AG10803 (cell line): ENCODE measurements around the gene DNAJB13.
"Not testable (repeated sequence)": the region's sequence is repeated elsewhere in the genome, so short reads cannot be mapped to it uniquely, and the experiment has no call there.

Experiments used
- DNase-seq: peaks from one replicate; pipeline ENCODE4 v3.0.0; 2010; ENCODE audit warnings: low read depth
- H3K4me3 ChIP-seq: 2 replicates; pipeline ENCODE4 v1.5.1; 2011; ENCODE audit warnings: mild to moderate bottlenecking, low read length, control low read depth
- TF ChIP-seq, protein P1 (sequence below): conservative IDR thresholded peaks from 2 replicates; pipeline ENCODE4 v1.5.1; 2011; ENCODE audit warnings: mild to moderate bottlenecking, low read length, control low read depth, inconsistent platforms

The DNAJB13 gene

GRCh38 chr11:73916435-73916834 lies 34.4 kb upstream of the DNAJB13 start:
- TF ChIP-seq, protein P1, sequence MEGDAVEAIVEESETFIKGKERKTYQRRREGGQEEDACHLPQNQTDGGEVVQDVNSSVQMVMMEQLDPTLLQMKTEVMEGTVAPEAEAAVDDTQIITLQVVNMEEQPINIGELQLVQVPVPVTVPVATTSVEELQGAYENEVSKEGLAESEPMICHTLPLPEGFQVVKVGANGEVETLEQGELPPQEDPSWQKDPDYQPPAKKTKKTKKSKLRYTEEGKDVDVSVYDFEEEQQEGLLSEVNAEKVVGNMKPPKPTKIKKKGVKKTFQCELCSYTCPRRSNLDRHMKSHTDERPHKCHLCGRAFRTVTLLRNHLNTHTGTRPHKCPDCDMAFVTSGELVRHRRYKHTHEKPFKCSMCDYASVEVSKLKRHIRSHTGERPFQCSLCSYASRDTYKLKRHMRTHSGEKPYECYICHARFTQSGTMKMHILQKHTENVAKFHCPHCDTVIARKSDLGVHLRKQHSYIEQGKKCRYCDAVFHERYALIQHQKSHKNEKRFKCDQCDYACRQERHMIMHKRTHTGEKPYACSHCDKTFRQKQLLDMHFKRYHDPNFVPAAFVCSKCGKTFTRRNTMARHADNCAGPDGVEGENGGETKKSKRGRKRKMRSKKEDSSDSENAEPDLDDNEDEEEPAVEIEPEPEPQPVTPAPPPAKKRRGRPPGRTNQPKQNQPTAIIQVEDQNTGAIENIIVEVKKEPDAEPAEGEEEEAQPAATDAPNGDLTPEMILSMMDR: no peak
- H3K4me3 ChIP-seq: no peak overlapping the region
- no peak for DNase-seq

DNA sequence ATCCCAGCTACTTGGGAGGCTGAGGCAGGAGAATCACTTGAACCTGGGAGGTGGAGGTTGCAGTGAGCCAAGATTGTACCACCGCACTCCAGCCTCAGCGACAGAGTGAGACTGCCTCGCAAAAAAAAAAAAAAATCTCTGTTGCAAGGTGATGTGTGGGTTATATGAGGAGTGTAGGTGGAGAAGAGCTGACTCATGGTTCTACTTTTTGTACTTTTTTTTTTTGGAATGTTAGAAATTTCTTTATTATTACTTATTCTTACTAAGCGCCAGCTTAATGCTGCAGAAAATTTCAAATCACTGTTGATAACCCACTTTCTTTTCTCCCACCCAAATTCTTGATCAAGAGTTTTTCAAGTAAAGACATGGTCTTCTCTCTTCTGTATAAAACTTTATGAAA lies 29.6 kb upstream of the DNAJB13 start:
- DNase-seq: no peak
- TF ChIP-seq, protein P1: no peak
- H3K4me3 ChIP-seq: no peak overlapping the region

DNA sequence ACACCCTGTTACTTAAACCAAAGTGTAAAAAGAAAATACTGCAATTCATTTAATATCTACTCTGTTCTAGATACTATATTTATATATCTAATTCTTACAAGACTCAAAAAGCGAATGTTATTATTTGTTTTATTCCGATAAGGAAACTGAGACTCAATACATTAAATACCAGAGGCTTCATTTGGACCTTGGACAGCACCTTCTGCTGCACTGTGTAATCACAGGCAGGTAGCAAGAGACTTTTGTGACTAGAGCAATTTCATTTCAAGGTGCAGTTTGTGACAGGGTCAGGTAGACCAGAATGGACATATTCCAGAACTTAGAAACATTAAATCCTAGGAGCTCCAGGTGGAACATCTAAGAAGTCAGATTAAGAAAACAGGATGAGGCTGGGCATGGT lies 21.4 kb upstream of the DNAJB13 start:
- DNase-seq: no peak
- H3K4me3 ChIP-seq: no peak overlapping the region
- TF ChIP-seq, protein P1: no peak

DNA sequence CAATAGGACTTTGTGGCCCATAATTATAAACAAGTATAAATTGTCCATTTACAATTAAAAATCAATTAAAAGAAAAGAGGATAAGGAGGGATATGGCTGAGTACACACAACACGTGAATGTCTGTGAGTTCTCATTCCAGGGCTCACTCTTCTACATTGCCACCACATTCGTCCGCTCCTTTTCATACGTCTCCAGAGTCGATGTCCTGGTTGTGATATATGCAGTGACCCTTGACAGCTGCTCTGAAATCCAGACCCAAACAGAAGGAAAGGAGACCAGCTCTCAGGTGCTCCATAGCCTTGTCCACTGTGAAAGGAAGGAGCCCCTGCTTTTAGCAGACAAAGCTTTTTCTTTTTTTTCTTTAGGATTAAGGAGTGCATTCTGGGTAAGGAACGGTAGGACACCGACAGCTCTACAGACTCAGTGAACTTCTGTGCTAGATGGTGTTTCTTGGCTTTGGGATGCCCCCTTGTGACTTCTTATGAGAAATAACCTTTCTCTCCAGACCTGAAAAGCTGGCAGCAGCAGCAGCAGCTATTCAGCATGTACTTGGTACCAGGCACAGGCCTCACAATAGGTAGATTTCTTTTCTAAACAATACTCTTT lies 19.7 kb upstream of the DNAJB13 start:
- no peak overlapping the region for H3K4me3 ChIP-seq
- peak; percentile 77 for DNase-seq
- TF ChIP-seq, protein P1: peak; percentile 62

GRCh38 chr11:73931951-73932350 lies 18.9 kb upstream of the DNAJB13 start:
- H3K4me3 ChIP-seq: no peak overlapping the region
- DNase-seq: no peak
- TF ChIP-seq, protein P1: no peak

GRCh38 chr11:73932781-73933180 lies 18.0 kb upstream of the DNAJB13 start:
- DNase-seq: no peak
- H3K4me3 ChIP-seq: no peak overlapping the region
- TF ChIP-seq, protein P1: no peak

DNA sequence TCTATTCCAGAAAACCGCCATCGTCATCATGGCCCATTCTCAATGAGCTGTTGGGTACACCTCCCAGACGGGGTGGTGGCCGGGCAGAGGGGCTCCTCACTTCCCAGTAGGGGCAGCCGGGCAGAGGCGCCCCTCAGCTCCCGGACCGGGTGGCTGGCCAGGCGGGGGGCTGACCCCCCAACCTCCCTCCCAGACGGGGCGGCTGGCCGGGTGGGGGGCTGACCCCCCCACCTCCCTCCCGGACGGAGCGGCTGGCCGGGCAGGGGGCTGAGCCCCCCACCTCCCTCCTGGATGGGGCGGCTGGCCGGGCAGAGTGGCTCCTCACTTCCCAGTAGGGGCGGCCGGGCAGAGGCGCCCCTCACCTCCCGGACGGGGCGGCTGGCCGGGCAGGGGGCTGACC lies 14.8 kb upstream of the DNAJB13 start:
- H3K4me3 ChIP-seq, DNase-seq: not testable (repeated sequence)

DNA sequence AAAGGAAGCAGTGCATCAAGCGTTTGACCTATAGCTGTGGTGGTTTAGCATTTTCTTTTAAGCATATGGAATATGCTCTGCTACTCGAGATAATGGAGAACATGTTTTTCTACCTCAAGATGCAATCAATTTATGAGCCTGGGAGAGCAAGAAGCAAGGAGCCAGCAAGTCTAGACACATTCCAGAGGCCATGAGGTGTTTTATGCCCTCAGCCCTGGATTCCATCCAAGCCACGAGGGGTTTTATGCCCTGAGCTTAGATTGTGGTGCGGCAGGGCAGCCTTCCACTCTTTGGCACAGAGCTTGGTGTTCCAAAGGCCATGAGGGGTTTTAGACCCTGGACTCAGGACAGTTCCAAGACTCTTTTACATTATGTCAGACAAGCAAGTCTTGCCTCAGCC lies 11.7 kb upstream of the DNAJB13 start:
- no peak overlapping the region for H3K4me3 ChIP-seq
- peak; percentile 24 for DNase-seq
- TF ChIP-seq, protein P1: no peak
